Kidney (tissue), 14 donors: ENCODE measurements around the gene STAC2. TPM values are rescaled to one million over a fixed set of nuclear protein-coding genes. Genes with fewer than 3 reads are reported as not detected.
"Not testable (repeated sequence)": the region's sequence is repeated elsewhere in the genome, so short reads cannot be mapped to it uniquely, and the experiment has no call there.

Experiments used
- DNase-seq, 5 donors: peaks; one replicate each; pipeline ENCODE4 v3.0.0-alpha.2; 2013 to 2020
- FAIRE-seq: peaks from 2 replicates; lab custom pipeline; 2012; peaks lifted over from hg19 to GRCh38; lab: Jason Lieb, UNC
- H3K27ac ChIP-seq, 2 donors: one replicate each; pipeline ENCODE4 v1.7.0; 2013; ENCODE audit warnings: low read depth in 2 of 2, low read length in 2 of 2, inconsistent platforms in 1 of 2
- H3K27me3 ChIP-seq: one replicate; pipeline ENCODE4 v1.7.1; 2013; ENCODE audit warnings: low read length, inconsistent platforms; ENCODE audit not compliant: control insufficient read depth, insufficient read depth
- H3K36me3 ChIP-seq, 3 donors: one replicate each; pipeline versions ENCODE4 v1.7.0 to v1.7.1; 2013; ENCODE audit warnings: low read length in 3 of 3, control low read depth in 1 of 3, inconsistent platforms in 1 of 3; ENCODE audit not compliant: insufficient read depth in 3 of 3, control insufficient read depth in 2 of 3
- H3K4me1 ChIP-seq, 3 donors: one replicate each; pipeline versions ENCODE4 v1.7.0 to v1.7.1; 2013; ENCODE audit warnings: low read length in 3 of 3, inconsistent platforms in 1 of 3, low read depth in 1 of 3; ENCODE audit not compliant: control insufficient read depth in 2 of 3, insufficient read depth in 2 of 3
- H3K4me3 ChIP-seq, 3 donors: one replicate each; pipeline versions ENCODE4 v1.7.0 to v1.8.1; 2013; ENCODE audit warnings: low read length in 3 of 3, control low read depth in 1 of 3, inconsistent platforms in 1 of 3
- H3K9ac ChIP-seq, 3 donors: one replicate each; pipeline versions ENCODE4 v1.7.0 to v1.7.1; 2013; ENCODE audit warnings: low read length in 3 of 3, control low read depth in 1 of 3, inconsistent platforms in 1 of 3
- H3K9me3 ChIP-seq, 3 donors: one replicate each; pipeline versions ENCODE4 v1.7.0 to v1.7.1; 2013; ENCODE audit warnings: low read length in 3 of 3, control low read depth in 1 of 3, inconsistent platforms in 1 of 3; ENCODE audit not compliant: control insufficient read depth in 2 of 3, insufficient read depth in 1 of 3
- CTCF ChIP-seq: IDR thresholded peaks from 3 replicates; pipeline ENCODE4 v1.5.1; 2012; ENCODE audit warnings: mild to moderate bottlenecking, moderate library complexity, borderline replicate concordance; ENCODE audit not compliant: insufficient read depth; ENCODE audit errors: extremely low read depth
- intact Hi-C: fragments of 100-400 bp; cut with DNase I; formaldehyde crosslinking; loops from one replicate; pipeline ENCODE4 v1.11.1; 2022
- polyA plus RNA-seq: library from polyadenylated mRNA; stranded (reverse); fragments of 350-450 nt; fragmentation: Illumina TruSeq; extraction: RNeasy Lipid Tissue Mini Kit (QIAGEN cat#74804); gene quantifications from one replicate; pipeline ENCODE4 v1.2.3, GENCODE V29; 2014; ENCODE audit warnings: low read depth, low replicate concordance; ENCODE audit not compliant: insufficient read depth
- total RNA-seq: library from RNA; stranded (reverse); fragmentation: NEBNext Ultra II Directional; extraction: Animal tissue kit (Norgen Biotek cat#: 25700); gene quantifications from one replicate; pipeline ENCODE4 v1.2.1, GENCODE V29; 2021
- donor health status: control.
- donor health status: control.
- donor health status: control.
- donor health status: control.
- donor health status: control.
- donor health status: DM: yes; HTN: yes; CAD: no.
- donor health status: Normal renal cell carcinoma (clear cell type).

STAC2 gene
- total and polyA plus RNA-seq, 2 donors from 2014 or later: 15.3 to 18.9 TPM

- DNase-seq: no peak
- H3K9ac ChIP-seq: no peak overlapping the region
- no peak overlapping the region for H3K4me3 ChIP-seq
- H3K9me3 ChIP-seq: no peaks in the 10 kb centered on the region
- peaks cover 0 to 9% (median 2%) of the 10 kb centered on the region in 3 donors for H3K36me3 ChIP-seq
- no peak for FAIRE-seq
- H3K27ac ChIP-seq: no peak overlapping the region
- no peak for TF ChIP-seq CTCF
- intact Hi-C loops: no loop called here
- H3K4me1 ChIP-seq: no peaks in the 10 kb centered on the region
- H3K27me3 ChIP-seq: no peaks in the 10 kb centered on the region
Measured at GRCh38 chr17:39251997-39252396, 26.3 kb upstream of the STAC2 start.

GRCh38 chr17:39250076-39250475, 24.3 kb upstream of the STAC2 start:
- H3K4me3 ChIP-seq, H3K9ac ChIP-seq, H3K36me3 ChIP-seq, intact Hi-C loops, H3K27me3 ChIP-seq, DNase-seq, H3K9me3 ChIP-seq, H3K27ac ChIP-seq, FAIRE-seq, H3K4me1 ChIP-seq: not testable (repeated sequence)

GRCh38 chr17:39246274-39246673, 20.5 kb upstream of the STAC2 start:
- intact Hi-C loops: no loop called here
- no peaks in the 10 kb centered on the region for H3K36me3 ChIP-seq
- no peak overlapping the region for H3K9ac ChIP-seq
- H3K4me1 ChIP-seq: peaks cover 0 to 5% (median 0%) of the 10 kb centered on the region in 3 donors
- no peaks in the 10 kb centered on the region for H3K9me3 ChIP-seq
- FAIRE-seq: no peak
- no peak overlapping the region for H3K27ac ChIP-seq
- no peak overlapping the region for H3K4me3 ChIP-seq
- H3K27me3 ChIP-seq: no peaks in the 10 kb centered on the region
- TF ChIP-seq CTCF: no peak
- DNase-seq: no peak

- intact Hi-C loops: no loop called here
- Histone ChIP-seq H3K9me3 (no peaks in the 10 kb centered on the region), H3K9ac (no peak overlapping the region), H3K36me3 (no peaks in the 10 kb centered on the region), H3K4me3 (no peak overlapping the region), H3K27me3 (no peaks in the 10 kb centered on the region), H3K4me1 (peaks cover 0 to 5% (median 0%) of the 10 kb centered on the region in 3 donors), H3K27ac (no peak overlapping the region)
- peak; percentile 86 to 93 (median 90) for DNase-seq
- peak; percentile 97 for TF ChIP-seq CTCF
- FAIRE-seq: no peak
Measured at GRCh38 chr17:39244600-39245570, 19.1 kb upstream of the STAC2 start.
